HG03196 (cell line): Measurements from ENCODE around the gene POM121.
"Not testable (repeated sequence)": the region's sequence is repeated elsewhere in the genome, so short reads cannot be mapped to it uniquely, and the experiment has no call there.

Source experiments
- ATAC-seq: cut with Tn5 transposase; IDR thresholded peaks from one replicate; pipeline ENCODE4 v1.9.1; 2021; ENCODE audit not compliant: unreplicated experiment

Gene POM121

DNA sequence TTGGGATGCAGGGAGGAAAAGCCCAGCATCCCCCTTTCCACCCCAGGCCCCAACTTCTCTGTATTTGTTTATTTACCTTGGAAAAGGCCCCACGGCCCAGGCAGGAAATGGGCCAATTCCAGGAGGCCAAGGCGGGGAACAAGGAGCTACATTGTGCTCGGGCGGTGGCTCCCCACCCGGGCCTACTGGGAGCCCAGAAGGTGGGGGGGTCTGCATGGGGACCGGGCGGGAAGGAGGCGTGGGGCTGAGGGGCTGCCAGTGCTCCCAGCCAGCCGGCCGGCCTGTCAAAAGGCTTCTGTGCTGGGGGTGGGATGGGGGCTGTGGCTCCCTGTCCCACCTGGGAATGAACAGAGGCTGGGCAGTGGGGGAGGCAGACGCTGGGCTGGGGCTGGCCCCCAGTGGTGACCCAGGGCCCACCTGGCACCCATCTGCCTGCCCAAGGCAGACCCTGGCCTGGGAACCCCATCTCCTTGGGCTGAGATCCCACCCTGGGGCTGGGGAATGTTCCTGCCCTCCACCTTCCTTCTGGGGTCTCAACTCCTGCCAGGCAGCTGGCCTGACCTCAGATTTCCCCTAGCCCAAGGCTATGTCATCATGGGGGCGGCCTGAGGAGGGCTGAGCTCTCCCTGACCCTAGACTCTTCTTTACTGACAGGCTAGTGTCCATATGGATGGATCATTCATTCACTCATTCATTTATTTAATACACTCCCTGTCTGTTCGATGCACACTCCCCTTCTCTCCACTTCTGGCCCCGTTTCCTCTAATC, 65.4 kb downstream of the POM121 start:
- ATAC-seq, result not testable (repeated sequence)

DNA sequence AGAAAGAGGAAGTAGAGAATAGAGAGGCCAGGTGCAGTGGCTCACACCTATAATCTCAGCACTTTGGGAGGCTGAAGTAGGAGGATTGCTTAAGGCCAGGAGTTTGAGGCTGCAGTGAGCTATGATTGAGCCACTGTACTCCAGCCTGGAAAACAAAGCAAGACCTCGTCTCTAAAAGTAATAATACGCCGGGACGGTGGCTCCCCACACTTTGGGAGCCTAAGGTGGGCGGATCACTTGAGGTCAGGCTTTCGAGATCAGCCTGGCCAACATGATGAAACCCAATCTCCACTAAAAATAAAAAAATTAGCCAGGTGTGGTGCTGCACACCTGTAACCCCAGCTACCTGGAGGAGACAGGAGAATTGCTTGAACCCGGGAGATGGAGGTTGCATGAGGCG, 70.6 kb downstream of the POM121 start:
- ATAC-seq, result not testable (repeated sequence)

DNA sequence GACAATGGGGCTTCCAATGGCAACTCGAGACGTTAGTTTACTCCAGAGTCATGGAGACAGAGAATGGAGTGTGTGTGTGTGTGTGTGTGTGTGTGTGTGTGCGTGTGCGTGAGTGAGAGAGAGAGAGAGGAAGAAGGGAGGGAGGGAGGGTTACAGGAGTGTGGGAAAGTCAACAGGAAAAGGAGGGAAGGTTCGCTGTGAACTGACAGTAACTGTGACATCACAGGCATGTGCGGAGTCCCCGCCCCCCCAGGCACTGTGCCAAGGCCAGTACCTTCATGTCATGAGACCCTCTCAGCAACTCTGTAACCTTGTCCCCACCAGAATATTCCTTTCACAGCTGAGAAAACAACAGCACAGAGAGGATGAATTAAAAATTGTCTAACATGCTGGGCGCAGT, 72.6 kb downstream of the POM121 start:
- ATAC-seq, result not testable (repeated sequence)

DNA sequence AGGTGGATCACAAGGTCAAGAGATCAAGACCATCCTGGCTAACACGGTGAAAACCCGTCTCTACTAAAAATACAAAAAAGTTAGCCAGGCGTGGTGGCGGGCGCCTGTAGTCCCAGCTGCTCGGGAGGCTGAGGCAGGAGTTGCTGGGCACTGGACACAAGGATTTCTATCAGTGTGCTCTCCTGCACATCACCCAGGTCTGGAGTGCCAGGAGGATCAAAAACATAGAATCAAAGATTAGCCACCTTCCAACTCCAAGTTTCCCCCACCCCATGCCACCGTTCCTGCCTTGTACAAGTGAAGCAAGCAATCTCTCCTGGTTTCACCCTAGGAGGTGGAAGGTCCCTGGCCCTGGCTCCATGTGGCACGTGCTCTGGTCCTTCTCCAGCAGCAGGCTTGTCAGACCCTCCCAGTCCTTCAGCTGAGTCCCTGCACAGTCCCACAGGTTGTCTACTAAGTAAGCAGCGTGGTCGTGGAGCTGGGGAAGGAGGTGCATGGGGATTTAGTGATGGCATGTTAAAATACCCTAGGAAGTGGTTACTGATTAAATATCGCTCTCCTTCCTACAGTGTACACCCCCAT, 73.1 kb downstream of the POM121 start:
- not testable (repeated sequence) for ATAC-seq
